GM19025 (cell line): ENCODE measurements around the gene SLC4A2.

Source experiments
- ATAC-seq: cut with Tn5 transposase; IDR thresholded peaks from one replicate; pipeline ENCODE4 v1.9.1; 2021; ENCODE audit warnings: mild to moderate bottlenecking, low read depth, moderate library complexity; ENCODE audit not compliant: unreplicated experiment

The SLC4A2 gene

DNA sequence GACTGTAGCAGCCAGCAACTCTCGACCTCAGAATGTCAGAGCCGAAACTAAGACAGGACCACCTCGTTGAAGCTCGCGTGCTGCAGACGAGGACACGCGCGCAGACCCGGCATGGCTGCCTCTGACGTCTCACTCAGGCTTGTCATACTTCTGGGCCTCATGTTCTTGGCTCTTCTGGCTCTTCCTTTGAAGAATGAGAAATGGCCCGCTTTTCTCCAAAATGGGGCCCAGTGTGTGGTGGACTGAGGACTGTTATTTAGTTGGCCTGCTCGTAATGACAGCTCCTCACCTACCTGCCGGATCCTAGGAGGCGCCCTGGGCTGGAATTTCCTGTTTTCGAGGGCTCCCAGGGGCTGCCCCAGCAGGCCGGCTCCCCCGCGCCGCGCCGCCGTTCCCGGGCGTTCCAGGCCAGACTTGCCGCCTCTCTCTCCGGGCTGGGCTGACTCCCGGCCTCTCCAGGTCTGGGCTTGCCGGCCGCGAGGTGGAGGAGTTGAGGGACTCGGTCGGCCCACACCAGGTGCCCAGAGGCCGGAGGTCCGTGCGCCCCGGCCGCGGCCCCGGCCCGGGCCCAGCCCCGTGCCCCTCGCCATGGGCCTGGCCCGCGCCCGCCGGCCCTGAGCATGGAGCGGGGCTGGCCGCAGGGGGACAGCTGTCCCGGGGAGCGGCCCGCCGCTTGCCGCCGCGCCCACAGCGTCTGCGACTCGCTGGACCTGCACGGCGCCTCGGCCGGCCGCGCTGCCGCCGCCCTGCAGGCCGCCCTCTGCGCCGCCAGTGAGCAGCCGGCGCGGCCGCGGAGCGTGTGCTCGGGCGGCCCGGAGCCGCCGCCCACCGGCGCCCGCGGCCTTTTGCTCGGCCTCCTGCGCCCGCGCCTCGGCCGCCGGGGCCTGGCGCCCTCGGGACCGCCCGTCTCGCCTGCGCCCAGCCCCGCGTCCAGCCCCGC lies 55.0 kb downstream of the SLC4A2 start:
- no peak for ATAC-seq

DNA sequence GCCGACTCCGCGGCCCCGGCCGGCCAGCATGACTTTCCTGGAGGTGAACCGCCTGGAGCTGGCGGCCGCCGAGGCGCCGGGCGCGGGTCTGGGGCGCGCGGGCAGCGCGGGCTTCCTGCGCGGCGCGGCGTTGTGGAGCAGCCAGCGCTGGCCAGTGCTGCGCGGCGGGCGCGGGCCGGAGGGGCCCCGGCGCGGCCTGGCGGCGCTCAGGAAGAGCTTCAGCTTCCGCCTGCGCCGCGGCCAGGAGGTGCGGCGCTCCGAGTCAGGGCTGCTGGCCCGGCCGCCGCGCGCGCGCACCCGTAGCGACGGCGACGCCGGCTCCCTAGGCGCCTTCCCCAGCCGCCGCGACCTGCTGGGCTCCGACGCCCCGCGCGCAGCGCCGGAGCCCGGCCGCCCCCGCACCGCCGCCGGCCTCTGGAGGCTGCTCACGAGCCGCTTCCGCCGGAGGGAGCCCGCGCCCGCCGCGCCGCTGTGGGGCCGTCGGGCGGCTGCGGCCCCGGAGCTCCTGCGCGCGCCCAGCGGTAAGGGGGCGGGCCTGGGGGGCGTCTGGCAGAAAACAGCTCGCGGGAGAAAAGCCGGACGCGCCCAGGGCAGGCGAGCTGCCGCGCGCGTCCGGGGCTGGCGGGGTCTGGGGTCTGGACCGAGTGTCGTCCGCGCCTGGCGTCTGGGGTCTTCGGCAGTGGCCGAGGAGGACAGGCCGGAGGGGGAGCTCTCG lies 55.9 kb downstream of the SLC4A2 start:
- no peak for ATAC-seq

DNA sequence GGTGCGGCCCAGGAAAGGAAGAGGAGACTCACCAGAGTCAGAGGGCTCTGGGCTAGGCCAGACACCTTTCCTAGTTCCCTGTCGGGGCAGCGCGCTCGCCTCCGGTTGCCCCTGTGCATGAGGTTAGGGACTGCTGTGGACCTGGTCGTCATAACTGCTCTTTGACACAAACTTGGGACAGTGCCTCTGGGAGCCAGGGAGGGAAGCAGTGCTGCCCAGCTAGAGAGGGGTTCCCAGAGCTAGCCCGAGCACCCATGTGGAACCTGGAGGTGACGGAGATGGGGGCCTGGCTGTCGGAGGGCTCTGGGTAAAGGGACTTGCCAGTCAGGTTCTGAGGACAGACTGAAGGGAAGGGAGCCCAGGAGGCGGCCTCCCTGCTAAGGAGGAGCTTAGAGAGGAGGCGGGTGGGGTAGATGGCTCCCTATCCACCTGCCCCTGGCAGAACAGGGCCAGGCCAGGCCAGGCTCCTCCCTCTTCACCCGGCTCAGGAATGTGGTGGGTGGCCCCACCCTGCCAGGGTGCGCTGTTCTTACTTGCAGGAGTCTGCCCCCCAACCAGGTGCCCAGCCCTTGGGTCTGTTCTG lies 56.5 kb downstream of the SLC4A2 start:
- no peak for ATAC-seq

DNA sequence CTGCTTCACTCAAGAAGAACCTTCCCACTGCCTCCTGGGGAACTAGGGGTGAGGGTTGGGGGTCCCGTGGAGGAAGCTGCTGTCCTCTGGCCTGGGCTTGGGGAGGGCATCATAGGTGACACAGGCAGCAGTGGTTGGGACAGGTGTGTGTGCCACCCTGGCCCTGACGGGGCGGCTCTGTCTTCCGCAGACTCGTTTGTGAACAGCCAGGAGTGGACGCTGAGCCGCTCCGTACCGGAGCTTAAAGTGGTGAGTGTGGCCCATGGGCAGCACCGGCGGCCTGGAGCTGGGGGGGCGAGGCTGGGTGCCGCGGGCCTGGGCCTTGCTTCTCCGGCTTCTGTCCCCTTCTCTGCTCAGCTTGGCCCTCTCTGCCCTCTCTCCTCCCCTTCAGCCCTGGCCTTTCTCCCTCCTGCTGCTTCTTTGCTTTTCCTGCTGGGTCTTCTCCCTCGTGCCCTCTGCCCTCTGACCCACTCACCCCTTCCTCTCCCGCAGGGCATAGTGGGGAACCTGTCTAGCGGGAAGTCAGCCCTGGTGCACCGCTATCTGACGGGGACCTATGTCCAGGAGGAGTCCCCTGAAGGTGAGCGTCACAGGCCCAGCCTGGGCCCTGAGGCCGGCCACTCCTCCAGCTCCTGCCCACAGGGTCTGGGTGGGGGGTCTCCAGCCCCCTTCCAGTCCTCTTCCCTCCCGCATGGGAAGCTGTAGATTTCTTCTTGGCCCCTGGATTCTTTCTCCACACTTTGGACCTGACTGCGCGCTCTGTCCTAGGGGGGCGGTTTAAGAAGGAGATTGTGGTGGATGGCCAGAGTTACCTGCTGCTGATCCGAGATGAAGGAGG lies 57.4 kb downstream of the SLC4A2 start:
- no peak for ATAC-seq

DNA sequence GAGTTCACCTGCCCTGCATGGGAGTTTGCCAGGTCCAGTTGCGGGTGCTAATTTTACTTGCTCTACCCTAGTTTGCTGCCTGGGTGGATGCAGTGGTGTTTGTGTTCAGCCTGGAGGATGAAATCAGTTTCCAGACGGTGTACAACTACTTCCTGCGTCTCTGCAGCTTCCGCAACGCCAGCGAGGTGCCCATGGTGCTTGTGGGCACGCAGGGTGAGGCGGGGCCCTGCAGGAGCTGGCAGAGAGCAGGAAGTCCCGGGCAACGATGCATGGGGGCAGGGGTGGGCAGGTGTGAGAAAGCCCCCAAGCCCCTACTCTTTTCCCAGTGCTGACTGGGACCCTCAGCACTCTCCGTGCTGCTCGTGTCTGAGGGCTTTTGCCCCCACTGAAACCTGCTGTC lies 58.2 kb downstream of the SLC4A2 start:
- ATAC-seq, result no peak

DNA sequence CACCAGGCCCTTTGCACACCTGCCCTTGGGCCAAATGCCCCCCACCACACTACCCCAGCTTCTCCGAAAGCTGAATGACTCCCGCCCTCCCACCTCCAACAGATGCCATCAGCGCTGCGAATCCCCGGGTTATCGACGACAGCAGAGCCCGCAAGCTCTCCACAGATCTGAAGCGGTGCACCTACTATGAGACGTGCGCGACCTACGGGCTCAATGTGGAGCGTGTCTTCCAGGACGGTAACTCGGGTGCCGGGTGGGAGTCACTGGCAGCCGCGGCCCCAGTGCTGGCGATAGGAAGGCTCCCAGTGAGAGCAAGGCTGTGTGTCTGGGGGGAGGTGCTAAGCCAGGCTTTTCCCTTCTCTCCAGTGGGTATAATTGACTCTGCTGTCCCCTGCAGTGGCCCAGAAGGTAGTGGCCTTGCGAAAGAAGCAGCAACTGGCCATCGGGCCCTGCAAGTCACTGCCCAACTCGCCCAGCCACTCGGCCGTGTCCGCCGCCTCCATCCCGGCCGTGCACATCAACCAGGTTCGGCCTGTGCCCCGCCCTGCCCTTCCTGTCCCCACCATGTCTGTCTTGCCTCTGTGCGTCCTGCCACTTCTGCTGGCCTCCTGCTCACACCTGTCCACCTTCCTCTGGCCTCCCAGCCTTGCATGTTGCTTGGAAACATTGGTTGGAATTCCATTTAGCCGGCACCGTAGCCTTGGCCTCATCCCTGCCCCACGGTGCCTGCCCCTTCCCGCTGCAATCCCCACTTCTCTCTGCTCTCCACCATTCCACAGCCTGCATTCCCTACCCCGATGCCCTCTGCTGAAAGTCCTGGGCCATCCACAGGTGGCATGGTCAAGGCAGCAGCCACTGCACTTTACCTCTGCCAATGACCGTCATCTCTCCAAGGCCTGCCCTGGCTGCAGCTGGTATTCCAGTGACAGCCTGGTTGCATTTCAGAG lies 59.0 kb downstream of the SLC4A2 start:
- ATAC-seq, result no peak

DNA sequence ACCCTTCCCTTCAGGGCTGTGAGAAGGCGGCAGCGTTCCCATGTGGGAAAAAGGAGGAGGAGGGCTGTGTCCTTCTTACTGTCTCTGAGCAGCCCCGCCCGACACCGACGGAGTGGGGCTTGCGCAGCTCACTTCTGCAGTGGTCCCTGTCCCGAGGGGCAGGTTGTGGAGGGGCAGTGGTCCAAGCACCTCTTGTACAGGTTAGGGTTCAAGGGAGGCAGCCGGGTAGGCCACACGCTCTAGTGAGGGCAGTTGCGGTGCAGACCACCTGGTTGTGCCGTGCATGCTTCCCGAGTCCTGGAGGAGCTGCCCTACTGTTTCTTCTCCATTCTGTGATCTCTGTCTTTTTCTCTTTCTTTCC lies 59.6 kb downstream of the SLC4A2 start:
- no peak for ATAC-seq

DNA sequence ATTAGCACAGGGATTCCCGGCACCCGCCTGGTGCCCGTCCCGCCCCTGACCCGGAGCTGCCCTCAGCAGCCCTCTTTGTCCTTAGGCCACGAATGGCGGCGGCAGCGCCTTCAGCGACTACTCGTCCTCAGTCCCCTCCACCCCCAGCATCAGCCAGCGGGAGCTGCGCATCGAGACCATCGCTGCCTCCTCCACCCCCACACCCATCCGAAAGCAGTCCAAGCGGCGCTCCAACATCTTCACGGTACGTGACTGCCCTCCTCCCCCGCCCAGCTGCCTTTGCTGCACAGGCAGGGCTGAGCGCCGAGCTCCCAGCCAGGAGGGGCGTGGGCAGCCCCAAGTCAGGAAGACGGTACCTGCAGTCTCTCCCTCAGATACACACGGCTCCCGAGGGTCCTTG lies 60.5 kb downstream of the SLC4A2 start:
- ATAC-seq, result no peak

DNA sequence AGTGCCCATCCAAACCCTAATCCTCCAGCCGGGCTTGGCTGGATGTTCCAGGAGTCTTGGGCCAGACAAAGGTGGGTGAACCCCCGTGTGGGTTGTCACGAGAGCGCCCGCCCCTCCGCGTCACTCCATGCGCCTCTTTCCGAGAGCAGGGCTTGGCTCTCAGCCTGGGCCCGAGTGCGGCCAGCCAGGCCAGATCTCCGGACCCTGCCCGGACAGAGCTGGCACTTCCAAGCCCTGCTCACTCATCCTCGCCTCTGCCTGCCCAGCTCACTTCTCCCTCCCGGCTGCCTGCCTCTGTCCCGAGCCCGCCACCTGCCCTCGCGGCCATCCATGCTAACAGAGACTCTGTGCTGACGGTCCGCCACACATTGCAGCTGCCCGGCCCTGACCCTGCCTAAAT lies 61.5 kb downstream of the SLC4A2 start:
- no peak for ATAC-seq

DNA sequence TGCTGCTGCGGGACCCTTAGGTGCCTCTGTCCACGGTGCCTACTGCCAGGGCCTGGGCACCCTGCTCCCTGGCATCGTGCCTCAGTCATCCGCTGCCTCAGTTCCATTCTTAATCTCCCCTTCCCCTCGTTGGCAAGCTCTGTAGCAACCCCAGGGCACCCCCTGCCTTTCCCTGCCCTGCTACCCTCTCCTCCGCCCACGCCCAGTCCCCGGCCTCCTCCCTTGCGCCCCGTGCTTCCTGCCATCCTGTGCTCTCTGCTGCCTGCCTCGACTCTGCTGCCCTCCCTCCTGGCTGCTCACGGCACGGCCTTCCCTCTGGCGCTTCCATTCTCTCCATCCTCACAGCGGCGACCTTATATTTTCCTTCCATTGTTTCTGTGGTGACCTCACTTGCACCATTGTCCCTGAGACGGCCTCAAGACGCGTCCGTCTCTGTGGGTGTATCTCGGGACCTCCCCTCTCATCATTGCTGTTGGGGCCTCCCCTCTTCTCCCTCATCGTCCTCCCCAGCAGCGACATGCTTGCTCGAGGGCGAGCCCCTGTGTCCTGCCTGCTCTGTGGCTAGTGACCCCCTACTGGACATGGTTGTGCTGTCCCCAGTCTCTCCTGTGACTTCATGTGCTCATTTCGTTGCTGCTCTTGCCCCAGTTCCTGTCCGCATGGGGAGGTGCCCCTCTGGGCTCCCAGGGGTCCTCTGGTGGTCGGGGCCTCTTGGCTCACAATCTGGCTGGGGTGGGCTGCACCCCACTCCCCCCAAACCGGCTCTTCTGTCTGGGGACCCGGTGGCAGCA lies 62.2 kb downstream of the SLC4A2 start:
- no peak for ATAC-seq

DNA sequence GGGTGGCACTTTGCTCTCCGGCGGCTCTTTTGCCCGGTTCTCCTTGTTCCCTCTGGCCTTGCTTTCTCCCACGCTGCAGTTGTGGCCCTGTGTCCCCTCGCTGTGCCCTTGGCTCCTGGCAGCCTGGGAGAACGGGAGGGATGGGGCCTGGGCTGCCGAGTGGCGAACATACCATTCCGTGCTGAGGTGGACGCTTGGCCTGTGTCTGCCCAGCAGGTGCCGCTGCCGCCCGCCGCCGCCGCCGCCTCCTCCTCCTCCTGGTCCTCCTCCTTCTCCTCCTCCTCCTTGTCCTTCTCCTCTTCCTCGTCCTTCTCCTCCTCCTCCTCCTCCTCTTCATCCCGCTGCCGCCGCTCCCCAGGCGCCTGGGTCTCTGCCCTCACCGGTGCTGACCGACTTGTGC lies 62.9 kb downstream of the SLC4A2 start:
- no peak for ATAC-seq

DNA sequence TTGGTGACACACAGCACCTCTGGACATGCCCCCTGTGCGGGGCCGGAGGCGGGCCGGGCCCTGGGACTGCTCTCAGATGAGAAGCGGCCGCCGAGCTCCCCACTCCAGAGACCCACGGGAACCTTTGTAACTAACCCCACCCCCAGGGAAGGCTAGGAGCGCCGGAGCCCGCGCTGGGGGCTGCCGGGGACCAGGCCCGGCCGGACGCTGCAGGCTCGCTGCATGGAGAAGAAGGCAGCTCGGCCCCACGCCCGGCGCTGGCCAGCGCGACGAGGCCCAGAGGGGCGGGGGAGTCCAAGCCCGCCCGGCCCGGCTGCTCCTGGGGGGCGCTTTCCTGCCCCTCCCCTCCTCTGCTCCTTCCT lies 63.4 kb downstream of the SLC4A2 start:
- no peak for ATAC-seq

DNA sequence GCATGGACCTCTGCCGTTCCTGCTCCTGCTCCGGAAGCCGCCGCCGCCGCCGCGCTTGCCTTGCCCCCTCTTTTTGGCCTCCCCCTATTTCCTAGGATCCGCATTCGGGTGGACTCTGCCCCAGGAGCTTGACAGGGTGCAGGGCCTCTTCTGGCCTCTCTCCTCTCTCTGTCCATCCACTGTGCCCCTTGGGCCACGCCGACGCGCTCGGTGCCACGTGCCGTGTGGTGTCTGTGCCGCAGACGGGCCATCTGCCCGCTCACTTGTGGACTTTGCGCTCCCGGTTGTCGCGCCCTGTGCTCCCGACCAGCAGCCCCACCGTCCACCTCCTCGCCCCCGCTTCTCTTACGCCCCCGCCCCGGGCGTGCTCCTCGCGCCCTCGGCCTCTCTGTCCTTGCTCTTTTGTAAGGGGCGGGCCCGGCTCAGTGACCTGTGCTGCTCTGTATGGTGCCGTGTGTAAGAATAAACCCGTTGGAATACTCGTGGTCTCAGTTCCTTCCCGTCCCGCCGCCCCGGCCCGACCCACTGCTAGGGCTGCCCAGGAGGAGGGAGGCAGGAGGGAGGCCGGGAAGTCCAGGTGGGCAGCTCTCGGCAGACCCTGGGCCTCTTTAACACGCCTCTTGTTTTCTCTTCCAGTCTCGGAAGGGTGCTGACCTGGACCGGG lies 63.9 kb downstream of the SLC4A2 start:
- no peak for ATAC-seq

DNA sequence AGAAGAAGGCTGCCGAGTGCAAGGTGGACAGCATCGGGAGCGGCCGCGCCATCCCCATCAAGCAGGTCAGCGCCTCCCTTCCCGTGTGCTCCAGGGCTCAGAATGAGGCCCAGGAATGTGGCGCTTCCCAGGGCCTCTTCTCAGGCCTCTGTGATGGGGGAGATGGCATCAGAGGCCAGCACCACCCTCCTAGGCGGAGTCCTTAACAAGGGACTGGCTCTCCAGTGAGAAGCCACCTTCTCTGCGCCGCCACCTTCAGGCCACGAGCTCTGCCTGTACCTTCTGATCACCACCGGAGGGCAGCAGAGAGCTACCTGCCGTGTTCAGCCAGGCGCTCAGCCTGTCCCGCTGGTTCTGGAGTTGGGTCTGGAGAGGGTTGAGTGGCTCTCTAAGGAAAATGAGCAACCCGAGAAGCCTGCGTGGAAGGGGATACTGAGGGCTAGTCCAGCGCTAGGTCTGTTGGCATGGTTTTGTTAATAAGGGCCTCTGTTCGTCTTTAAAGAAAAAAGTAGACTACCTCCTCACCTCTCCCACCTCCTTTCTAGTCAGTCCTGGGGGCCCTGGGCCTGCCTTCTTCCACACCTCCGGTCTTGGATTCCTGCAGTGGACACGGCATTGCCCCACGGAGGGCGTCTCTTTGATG lies 64.6 kb downstream of the SLC4A2 start:
- ATAC-seq, result peak; percentile 92

DNA sequence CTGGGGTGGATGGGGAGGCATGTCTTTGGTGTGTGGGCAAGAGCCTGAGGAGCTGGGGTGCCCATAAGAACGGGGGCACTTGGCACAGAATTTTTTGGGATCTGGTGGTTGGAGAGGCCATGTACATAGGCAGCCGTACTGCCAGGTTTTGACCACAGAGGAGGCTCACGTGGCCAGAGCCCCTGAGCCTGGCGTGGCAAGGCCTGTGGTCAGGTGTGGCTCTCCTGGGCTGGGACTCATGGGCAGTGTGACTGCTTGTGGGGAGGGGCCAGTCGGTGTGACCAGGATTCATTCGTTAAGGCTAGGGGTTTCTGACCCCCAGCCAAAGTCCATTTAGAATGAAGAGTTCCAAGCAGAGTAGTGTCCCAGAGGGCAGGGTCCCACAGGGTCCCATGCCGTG lies 65.1 kb downstream of the SLC4A2 start:
- ATAC-seq, result no peak

DNA sequence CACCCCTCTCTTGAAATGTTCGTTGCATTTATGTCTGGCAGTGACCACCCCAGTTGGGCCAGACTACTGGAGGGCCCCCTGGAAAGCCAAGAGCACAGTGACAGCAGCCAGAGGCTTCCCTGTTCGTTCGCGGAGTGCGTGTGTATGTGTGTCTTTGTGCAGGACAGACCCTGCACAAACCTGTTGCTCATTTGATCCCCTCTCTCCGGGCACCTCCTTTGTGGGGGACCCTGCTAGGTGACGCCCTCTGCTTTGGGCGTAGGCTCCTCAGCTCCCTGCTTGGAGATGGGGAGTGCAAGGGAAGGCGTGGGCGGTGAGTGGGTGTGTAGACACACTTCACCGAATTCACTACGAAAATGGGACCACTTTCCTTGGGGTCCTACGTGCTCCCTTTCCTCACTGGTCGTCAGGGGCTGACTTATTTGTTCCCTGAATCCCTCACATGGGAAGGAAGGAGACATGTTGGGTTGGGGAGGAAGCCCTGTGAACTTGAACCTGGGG lies 65.6 kb downstream of the SLC4A2 start:
- ATAC-seq, result no peak

DNA sequence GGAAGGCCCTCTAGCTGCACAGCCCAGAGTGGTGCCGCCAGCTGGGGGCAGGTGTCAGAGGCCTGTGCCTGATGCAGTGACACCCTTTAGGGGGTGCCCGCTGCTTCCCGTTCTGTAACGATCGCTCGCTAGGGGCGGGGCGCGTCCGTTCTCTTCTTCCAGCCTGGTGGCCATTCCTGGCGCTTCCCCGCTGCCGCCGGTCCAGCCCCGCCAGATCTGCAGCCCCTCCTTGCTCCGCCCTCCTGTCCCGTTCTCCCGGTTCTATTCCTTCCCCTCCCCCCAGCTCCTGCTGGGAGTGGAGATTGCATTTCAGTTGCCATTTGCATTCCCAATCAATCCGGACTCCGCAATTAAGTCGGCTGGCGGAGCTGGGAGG lies 66.1 kb downstream of the SLC4A2 start:
- no peak for ATAC-seq
